DMS53 treated with DMSO at 0.1 percent for 48 hours (cell line): ENCODE measurements around the gene TCF4.

Experiments
- DNase-seq: peaks from one replicate; lab custom pipeline; 2025; ENCODE audit not compliant: unreplicated experiment; lab: John Stamatoyannopoulos, UW

Gene TCF4

GRCh38 chr18:55326134-55326533, 261.9 kb downstream of the TCF4 start:
- DNase-seq = peak; percentile 28

- DNase-seq = no peak
These were observed 263.8 kb downstream of the TCF4 start for GRCh38 chr18:55324166-55324565.

GRCh38 chr18:55323051-55323994, 264.7 kb downstream of the TCF4 start:
- DNase-seq = no peak

- peak; percentile 73 for DNase-seq
These were observed 265.7 kb downstream of the TCF4 start for GRCh38 chr18:55322178-55322735.

- peak; percentile 79 for DNase-seq
These were observed 266.5 kb downstream of the TCF4 start for GRCh38 chr18:55321265-55322177.

GRCh38 chr18:55320424-55321264, 267.3 kb downstream of the TCF4 start:
- DNase-seq = no peak

- DNase-seq = no peak
These were observed 268.4 kb downstream of the TCF4 start for GRCh38 chr18:55319459-55320193.

GRCh38 chr18:55318951-55319441, 269.0 kb downstream of the TCF4 start:
- no peak for DNase-seq

- no peak for DNase-seq
These were observed 270.1 kb downstream of the TCF4 start for GRCh38 chr18:55317864-55318263.

GRCh38 chr18:55317324-55317723, 270.7 kb downstream of the TCF4 start:
- no peak for DNase-seq

GRCh38 chr18:55316486-55317184, 271.4 kb downstream of the TCF4 start:
- DNase-seq = no peak

GRCh38 chr18:55314615-55315237, 273.3 kb downstream of the TCF4 start:
- DNase-seq = no peak

- no peak for DNase-seq
These were observed 274.0 kb downstream of the TCF4 start for GRCh38 chr18:55314031-55314430.

- DNase-seq = no peak
These were observed 277.1 kb downstream of the TCF4 start for GRCh38 chr18:55310863-55311262.

- no peak for DNase-seq
These were observed 277.8 kb downstream of the TCF4 start for GRCh38 chr18:55310044-55310676.

- DNase-seq = no peak
These were observed 278.7 kb downstream of the TCF4 start for GRCh38 chr18:55309249-55309648.

GRCh38 chr18:55307505-55307904, 280.5 kb downstream of the TCF4 start:
- no peak for DNase-seq

GRCh38 chr18:55306359-55307024, 281.5 kb downstream of the TCF4 start:
- DNase-seq = no peak
